SK-N-SH (cell line): ENCODE data around the gene RELN. TPM values are rescaled to one million over a fixed set of nuclear protein-coding genes. Genes with fewer than 3 reads are reported as not detected.

Experiments used
- CTCF ChIA-PET: fragments of 300-600, 350-600 bp; formaldehyde crosslinking; extraction: SDS; loops from one replicate; lab custom pipeline; 2021; lab: Yijun Ruan, JAX
- POLR2A ChIA-PET: fragments of 350-600 bp; sonication (Branson Sonifier 250); formaldehyde crosslinking; extraction: SDS; loops from one replicate; lab custom pipeline; 2020; ENCODE audit warnings: antibody characterized with exemption, inconsistent platforms; lab: Yijun Ruan, JAX
- DNase-seq: peaks from one replicate; pipeline ENCODE4 v3.0.0; 2012
- H2AFZ ChIP-seq: fragments of 200-600 bp; sonication (generic); 2 replicates; pipeline ENCODE4 v1.8.1; 2016; ENCODE audit warnings: antibody characterized with exemption, mild to moderate bottlenecking, low read depth
- H3F3A ChIP-seq: fragments of 200-600 bp; sonication (generic); replicated peaks from 2 replicates; pipeline ENCODE3; 2016; ENCODE audit warnings: antibody characterized with exemption, mild to moderate bottlenecking; ENCODE audit not compliant: insufficient read depth
- H3K27ac ChIP-seq, 2 experiments: fragments of 200-500 bp in 1 of 2; fragments of 200-600 bp in 1 of 2; sonication (Bioruptor generic) in 1 of 2; sonication (generic), shearing (Covaris generic) in 1 of 2; 2 replicates each; pipeline versions ENCODE4 v1.5.1 to v1.6.1; 2014 to 2016; ENCODE audit warnings: low read depth in 2 of 2, inconsistent platforms in 1 of 2, low read length in 1 of 2, mild to moderate bottlenecking in 1 of 2, mixed read lengths in 1 of 2
- H3K27me3 ChIP-seq: fragments of 200-600 bp; sonication (generic), shearing (Covaris generic); 2 replicates; pipeline ENCODE4 v1.6.1; 2016; ENCODE audit warnings: mixed run types; ENCODE audit not compliant: insufficient read depth
- H3K36me3 ChIP-seq, 2 experiments: fragments of 200-500 bp in 1 of 2; fragments of 200-600 bp in 1 of 2; sonication (Bioruptor generic) in 1 of 2; sonication (generic) in 1 of 2; replicated peaks in 1 of 2; 2 replicates each; pipeline versions ENCODE3 to v1.5.1; 2014 to 2016; ENCODE audit warnings: low read length in 1 of 2, mild to moderate bottlenecking in 1 of 2; ENCODE audit not compliant: insufficient read depth in 2 of 2, control insufficient read depth in 1 of 2
- H3K4me1 ChIP-seq, 2 experiments: fragments of 200-500 bp in 1 of 2; fragments of 200-600 bp in 1 of 2; sonication (Bioruptor generic) in 1 of 2; sonication (generic), shearing (Covaris generic) in 1 of 2; 2 replicates each; pipeline versions ENCODE4 v1.5.1 to v1.6.1; 2014 to 2016; ENCODE audit warnings: low read depth in 1 of 2, low read length in 1 of 2, mixed run types in 1 of 2; ENCODE audit not compliant: insufficient read depth in 2 of 2, control insufficient read depth in 1 of 2
- H3K4me2 ChIP-seq: fragments of 200-600 bp; sonication (generic), shearing (Covaris generic); 2 replicates; pipeline ENCODE4 v1.6.1; 2017; ENCODE audit warnings: mixed run types
- H3K4me3 ChIP-seq, 2 experiments: fragments of 200-500 bp in 1 of 2; fragments of 200-600 bp in 1 of 2; sonication (Bioruptor generic) in 1 of 2; sonication (generic), shearing (Covaris generic) in 1 of 2; 2 replicates each; pipeline versions ENCODE4 v1.5.1 to v1.8.1; 2014 to 2016; ENCODE audit warnings: low read depth in 2 of 2, inconsistent platforms in 1 of 2, low read length in 1 of 2, mild to moderate bottlenecking in 1 of 2, mixed read lengths in 1 of 2, moderate library complexity in 1 of 2
- H3K79me2 ChIP-seq: fragments of 200-600 bp; sonication (generic); 2 replicates; pipeline ENCODE4 v1.8.1; 2017; ENCODE audit warnings: mild to moderate bottlenecking; ENCODE audit not compliant: insufficient read depth
- H3K9ac ChIP-seq: fragments of 200-600 bp; sonication (generic); 2 replicates; pipeline ENCODE4 v1.6.1; 2017; ENCODE audit warnings: mixed run types
- H3K9me2 ChIP-seq: fragments of 200-600 bp; sonication (generic); 2 replicates; pipeline ENCODE4 v1.6.1; 2017; ENCODE audit warnings: mixed run types
- H3K9me3 ChIP-seq: fragments of 200-600 bp; sonication (generic); 2 replicates; pipeline ENCODE4 v1.6.1; 2017; ENCODE audit warnings: mixed run types, mild to moderate bottlenecking, moderate library complexity
- H4K20me1 ChIP-seq: fragments of 200-600 bp; sonication (generic); 2 replicates; pipeline ENCODE4 v1.6.1; 2017; ENCODE audit warnings: mild to moderate bottlenecking, mixed run types; ENCODE audit not compliant: insufficient read depth
- CHD2 ChIP-seq: fragments of 150-350 bp; IDR thresholded peaks from 2 replicates; pipeline ENCODE4 v1.6.1; 2018; ENCODE audit warnings: low read length; ENCODE audit not compliant: partially characterized antibody
- ELF1 ChIP-seq: IDR thresholded peaks from 2 replicates; pipeline ENCODE4 v1.4.0; 2012
- EP300 ChIP-seq, 2 experiments: IDR thresholded peaks; 2 replicates each; pipeline versions ENCODE4 v1.4.0 to v1.6.1; 2012; ENCODE audit warnings: borderline replicate concordance in 1 of 2, low read depth in 1 of 2, low read length in 1 of 2
- EZH2phosphoT487 ChIP-seq: fragments of 200-600 bp; sonication (generic); IDR thresholded peaks from 2 replicates; pipeline ENCODE4 v1.6.1; 2017; ENCODE audit warnings: low read depth, mixed run types, mild to moderate bottlenecking, antibody characterized with exemption, moderate library complexity, borderline replicate concordance
- FOSL2 ChIP-seq: IDR thresholded peaks from 2 replicates; pipeline ENCODE4 v1.4.0; 2012; ENCODE audit warnings: low read depth, mild to moderate bottlenecking, moderate library complexity, borderline replicate concordance
- FOXM1 ChIP-seq: IDR thresholded peaks from 2 replicates; pipeline ENCODE4 v1.4.0; 2012; ENCODE audit warnings: low read depth, mild to moderate bottlenecking
- GABPA ChIP-seq: IDR thresholded peaks from 2 replicates; pipeline ENCODE4 v1.4.0; 2012; ENCODE audit warnings: low read depth, mild to moderate bottlenecking
- GATA2 ChIP-seq: sonication (generic); formaldehyde crosslinking; IDR thresholded peaks from 2 replicates; pipeline ENCODE4 v1.5.0; 2020; ENCODE audit warnings: mild to moderate bottlenecking, missing genetic modification reagents
- IRF3 ChIP-seq: fragments of 150-350 bp; IDR thresholded peaks from 2 replicates; pipeline ENCODE4 v1.6.1; 2016; ENCODE audit warnings: mild to moderate bottlenecking, low read depth, low read length
- JUND ChIP-seq: IDR thresholded peaks from 2 replicates; pipeline ENCODE4 v1.4.0; 2012
- MEF2A ChIP-seq: IDR thresholded peaks from 2 replicates; pipeline ENCODE4 v1.4.0; 2012; ENCODE audit warnings: low read depth, borderline replicate concordance
- NFIC ChIP-seq: IDR thresholded peaks from 2 replicates; pipeline ENCODE4 v1.4.0; 2012; ENCODE audit warnings: borderline replicate concordance
- NRF1 ChIP-seq: IDR thresholded peaks from 2 replicates; pipeline ENCODE4 v1.6.1; 2012; ENCODE audit warnings: low read depth, mild to moderate bottlenecking, low read length
- PBX3 ChIP-seq: IDR thresholded peaks from 2 replicates; pipeline ENCODE4; 2012
- POLR2AphosphoS5 ChIP-seq: IDR thresholded peaks from 2 replicates; pipeline ENCODE4 v1.6.1; 2012; ENCODE audit warnings: low read depth, low read length
- RAD21 ChIP-seq: IDR thresholded peaks from 2 replicates; pipeline ENCODE4 v1.6.1; 2012; ENCODE audit warnings: mild to moderate bottlenecking, low read length
- RFX5 ChIP-seq: IDR thresholded peaks from 2 replicates; pipeline ENCODE4 v1.6.1; 2012; ENCODE audit warnings: mild to moderate bottlenecking, improper control_type of control experiment, low read length
- RXRA ChIP-seq: IDR thresholded peaks from 2 replicates; pipeline ENCODE4 v1.4.0; 2012; ENCODE audit warnings: low read depth, mild to moderate bottlenecking, borderline replicate concordance
- SIN3A ChIP-seq: IDR thresholded peaks from 2 replicates; pipeline ENCODE4 v1.6.1; 2012; ENCODE audit warnings: low read depth, mild to moderate bottlenecking, low read length, moderate library complexity, borderline replicate concordance
- SMC3 ChIP-seq: IDR thresholded peaks from 2 replicates; pipeline ENCODE4 v1.6.1; 2012; ENCODE audit warnings: low read depth, low read length, improper control_type of control experiment
- TAF1 ChIP-seq: IDR thresholded peaks from 2 replicates; pipeline ENCODE4 v1.6.1; 2012; ENCODE audit warnings: low read depth, mild to moderate bottlenecking, low read length, moderate library complexity, borderline replicate concordance
- TCF12 ChIP-seq: IDR thresholded peaks from 2 replicates; pipeline ENCODE4 v1.4.0; 2012
- USF2 ChIP-seq: fragments of 150-350 bp; IDR thresholded peaks from 2 replicates; pipeline ENCODE4 v1.6.1; 2017; ENCODE audit warnings: antibody characterized with exemption, low read length, low read depth, borderline replicate concordance
- YY1 ChIP-seq: IDR thresholded peaks from 2 replicates; pipeline ENCODE4 v1.4.0; 2012; ENCODE audit warnings: low read depth, mild to moderate bottlenecking
- WGBS: methylation state at CpG from one replicate; pipeline ENCODE4 v1.1.6; 2017; ENCODE audit warnings: low lambda C conversion rate; 5-methylcytosine and 5-hydroxymethylcytosine counted together
- polyA plus RNA-seq, 3 experiments: library from polyadenylated mRNA; depleted of rRNA; stranded (reverse); fragments of >200 nt; gene quantifications; 2 replicates each; pipeline ENCODE4 v1.2.3, GENCODE V29; 2012

RELN gene
- polyA plus RNA-seq, 1 of the 3 experiments (the other 2 are of a cell fraction): 0.02 TPM

- TF ChIP-seq YY1 (no peak), PBX3 (no peak), FOSL2 (no peak), RAD21 (no peak), NRF1 (no peak), ELF1 (no peak), TCF12 (0 out of 2 replicates have a peak, but pooled peaks have one; percentile 15), EP300 (IDR thresholded peaks at IDR 0.05; ENCODE audit: borderline replicate concordance in 1 of 2, low read depth in 1 of 2, low read length in 1 of 2) (peak in 1 of 2 experiments; percentile 76; a peak in 2 of 4 replicates), NFIC (no peak), SMC3 (no peak), JUND (no peak), GATA2 (peak; percentile 8; the same call in 1 of the 2 replicates)
Observed at GRCh38 chr7:103714376-103714927, 275.0 kb downstream of the RELN start (continued).

GRCh38 chr7:103712991-103713778, 276.3 kb downstream of the RELN start:
- no peak overlapping the region for H3K4me3 ChIP-seq
- no peaks in the 10 kb centered on the region for H3K9me3 ChIP-seq
- POLR2A ChIA-PET: no interaction called here
- H2AFZ ChIP-seq: peak overlapping the region; percentile 12; the same call in 1 of the 2 replicates
- no peaks in the 10 kb centered on the region for H3K36me3 ChIP-seq
- no peaks in the 10 kb centered on the region for H3K79me2 ChIP-seq
- no peaks in the 10 kb centered on the region for H3K9me2 ChIP-seq
- no peaks in the 10 kb centered on the region for H3K27me3 ChIP-seq
- H3K9ac ChIP-seq: no peak overlapping the region
- peaks cover 12 to 20% of the 10 kb centered on the region in 2 experiments; a peak in 3 of 4 replicates for H3K4me1 ChIP-seq
- TF ChIP-seq TAF1 (no peak), FOSL2 (no peak), GABPA (no peak), RFX5 (no peak), RXRA (no peak), NFIC (no peak), PBX3 (no peak), CHD2 (no peak), FOXM1 (no peak), EP300 (IDR thresholded peaks at IDR 0.05; ENCODE audit: borderline replicate concordance in 1 of 2, low read depth in 1 of 2, low read length in 1 of 2) (no peak), MEF2A (no peak), SIN3A (no peak), EZH2phosphoT487 (no peak), USF2 (no peak), NRF1 (no peak), IRF3 (no peak), POLR2AphosphoS5 (no peak), SMC3 (no peak), ELF1 (no peak), TCF12 (no peak)
- DNase-seq: no peak
- H3K4me2 ChIP-seq: no peak overlapping the region
- no peak overlapping the region; a peak in 1 of 4 replicates for H3K27ac ChIP-seq
- 71% methylated on average over 4 of the region's 4 CpGs for WGBS
- CTCF ChIA-PET: interaction anchor here (0.9 to 1.4 kb wide), 3 partner anchors 9 to 32 kb away, joined by 3 to 5 read pairs (median 4); no protein-coding TSS in a partner anchor
- H4K20me1 ChIP-seq: no peaks in the 10 kb centered on the region
- peaks cover 30% of the 10 kb centered on the region for H3F3A ChIP-seq
